Esophagus muscularis mucosa (tissue), 4 donors: ENCODE data around the gene SASH1.

ENCODE experiments used
- EP300 ChIP-seq: sonication (generic); formaldehyde crosslinking; IDR thresholded peaks from one replicate; pipeline ENCODE4 v1.6.1; 2017; ENCODE audit warnings: antibody characterized with exemption
- POLR2A ChIP-seq: fragments of 450-650 bp; IDR thresholded peaks from one replicate; pipeline ENCODE4 v1.6.1; 2017; ENCODE audit warnings: antibody characterized with exemption, moderate library complexity, mild to moderate bottlenecking, low read depth
- TF ChIP-seq, protein P1 (sequence below), 3 experiments: fragments of 200-600 bp in 2 of 3; fragments of 450-650 bp in 1 of 3; sonication (generic) in 2 of 3; IDR thresholded peaks; one replicate each; pipeline ENCODE4 v1.5.1; 2017 to 2019; ENCODE audit warnings: antibody characterized with exemption in 3 of 3, mild to moderate bottlenecking in 2 of 3, moderate library complexity in 1 of 3

DNA sequence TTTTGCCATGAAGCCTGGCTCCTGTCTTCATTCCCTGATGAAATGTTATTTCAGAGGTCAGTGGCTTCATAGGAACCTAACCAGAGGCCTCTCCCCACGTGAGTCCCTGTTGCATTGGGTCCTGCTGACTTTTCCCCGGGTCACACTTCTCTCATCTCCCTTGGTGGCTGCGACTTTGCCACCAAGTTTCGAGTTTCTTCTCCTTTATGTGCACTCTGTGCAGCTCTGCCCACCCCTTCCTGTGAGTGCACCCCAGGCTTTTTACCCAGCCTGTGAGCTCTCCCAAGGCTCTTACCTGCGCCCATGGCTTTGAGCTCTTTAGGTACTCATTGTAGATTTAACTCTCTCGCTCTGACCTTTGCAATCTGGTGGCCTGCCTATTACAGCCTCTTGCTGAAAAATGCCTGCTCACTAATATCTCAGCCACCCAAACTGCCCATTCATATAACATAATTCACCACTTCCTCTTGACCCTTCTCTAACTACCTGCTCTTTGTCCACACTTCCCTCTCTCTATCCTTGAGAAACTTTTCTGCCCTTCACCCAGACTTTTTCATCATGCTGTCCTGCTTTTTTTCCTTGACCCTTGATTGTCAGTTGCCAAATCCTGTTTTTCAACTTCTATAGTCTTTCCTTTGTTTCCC, 105.9 kb downstream of the SASH1 start:
- TF ChIP-seq, protein P1, sequence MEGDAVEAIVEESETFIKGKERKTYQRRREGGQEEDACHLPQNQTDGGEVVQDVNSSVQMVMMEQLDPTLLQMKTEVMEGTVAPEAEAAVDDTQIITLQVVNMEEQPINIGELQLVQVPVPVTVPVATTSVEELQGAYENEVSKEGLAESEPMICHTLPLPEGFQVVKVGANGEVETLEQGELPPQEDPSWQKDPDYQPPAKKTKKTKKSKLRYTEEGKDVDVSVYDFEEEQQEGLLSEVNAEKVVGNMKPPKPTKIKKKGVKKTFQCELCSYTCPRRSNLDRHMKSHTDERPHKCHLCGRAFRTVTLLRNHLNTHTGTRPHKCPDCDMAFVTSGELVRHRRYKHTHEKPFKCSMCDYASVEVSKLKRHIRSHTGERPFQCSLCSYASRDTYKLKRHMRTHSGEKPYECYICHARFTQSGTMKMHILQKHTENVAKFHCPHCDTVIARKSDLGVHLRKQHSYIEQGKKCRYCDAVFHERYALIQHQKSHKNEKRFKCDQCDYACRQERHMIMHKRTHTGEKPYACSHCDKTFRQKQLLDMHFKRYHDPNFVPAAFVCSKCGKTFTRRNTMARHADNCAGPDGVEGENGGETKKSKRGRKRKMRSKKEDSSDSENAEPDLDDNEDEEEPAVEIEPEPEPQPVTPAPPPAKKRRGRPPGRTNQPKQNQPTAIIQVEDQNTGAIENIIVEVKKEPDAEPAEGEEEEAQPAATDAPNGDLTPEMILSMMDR (IDR thresholded peaks at IDR 0.05), result no peak
- no peak for TF ChIP-seq EP300
- no peak for TF ChIP-seq POLR2A
